Ascending aorta (tissue), 2 donors: ENCODE measurements around the gene UTS2R. TPM values are rescaled to one million over a fixed set of nuclear protein-coding genes. Genes with fewer than 3 reads are reported as not detected.

Source experiments
- DNase-seq, 2 donors: peaks; one replicate each; pipeline ENCODE4 v3.0.0-alpha.2; 2019; ENCODE audit warnings: low spot score in 2 of 2
- H3K27ac ChIP-seq, 2 donors: fragments of 200-600 bp; sonication (generic); one replicate each; pipeline ENCODE4 v1.5.1; 2016 to 2017; ENCODE audit warnings: mild to moderate bottlenecking in 1 of 2
- H3K27me3 ChIP-seq: fragments of 200-600 bp; sonication (generic); one replicate; pipeline ENCODE4 v1.5.1; 2017
- H3K36me3 ChIP-seq, 2 donors: fragments of 200-600 bp; sonication (generic); one replicate each; pipeline ENCODE4 v1.5.1; 2016
- H3K4me1 ChIP-seq, 2 donors: fragments of 200-600 bp; sonication (generic); one replicate each; pipeline ENCODE4 v1.5.1; 2016 to 2017; ENCODE audit warnings: mild to moderate bottlenecking in 1 of 2
- H3K4me3 ChIP-seq, 2 donors: fragments of 200-600 bp; sonication (generic); one replicate each; pipeline ENCODE4 v1.5.1; 2016 to 2017; ENCODE audit warnings: mild to moderate bottlenecking in 1 of 2
- H3K9me3 ChIP-seq, 2 donors: fragments of 200-600 bp; sonication (generic); one replicate each; pipeline ENCODE4 v1.5.1; 2016
- intact Hi-C: fragments of 100-400 bp; cut with DNase I; formaldehyde crosslinking; loops from one replicate; pipeline ENCODE4 v1.15.1; 2023
- total RNA-seq: library from RNA; depleted of rRNA; stranded (reverse); fragments of >200 nt; gene quantifications from one replicate; pipeline ENCODE4 v1.1.0, GENCODE V29; 2016
- TF ChIP-seq, protein P1 (sequence below), 3 experiments: fragments of 200-600 bp in 2 of 3; fragments of 450-650 bp in 1 of 3; sonication (generic) in 2 of 3; IDR thresholded peaks; one replicate each; pipeline ENCODE4 v1.5.1; 2016 to 2019; ENCODE audit warnings: antibody characterized with exemption in 3 of 3, mild to moderate bottlenecking in 1 of 3, moderate library complexity in 1 of 3

UTS2R gene
- total RNA-seq, 1 donor from 2014 or later, result not detected

DNA sequence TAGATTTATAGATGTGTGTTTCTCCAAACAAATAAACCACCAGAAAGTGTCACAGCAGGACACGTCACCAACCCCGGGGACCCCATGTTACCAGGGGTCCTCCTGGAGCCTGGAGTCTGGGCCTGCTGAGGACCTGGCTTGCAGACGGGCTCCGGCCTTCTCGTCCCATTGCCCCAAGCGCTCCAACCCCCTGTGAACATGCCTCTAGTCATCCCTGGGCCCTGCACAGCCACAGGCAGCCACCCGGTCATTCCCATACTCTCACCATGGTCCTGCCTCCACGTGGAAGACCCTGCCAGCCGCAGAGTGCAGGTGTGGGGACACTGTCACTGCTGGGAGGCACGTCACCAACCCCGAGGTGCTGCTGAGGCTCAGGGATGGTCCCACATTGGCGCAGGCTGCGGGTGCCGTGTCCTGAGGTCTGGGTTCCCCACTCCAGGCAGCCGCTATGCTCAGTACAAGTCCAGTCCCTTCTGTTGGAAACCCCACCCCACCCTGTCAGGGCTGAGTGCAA lies 42.5 kb upstream of the UTS2R start:
- H3K4me3 ChIP-seq, result no peak overlapping the region
- TF ChIP-seq, protein P1, sequence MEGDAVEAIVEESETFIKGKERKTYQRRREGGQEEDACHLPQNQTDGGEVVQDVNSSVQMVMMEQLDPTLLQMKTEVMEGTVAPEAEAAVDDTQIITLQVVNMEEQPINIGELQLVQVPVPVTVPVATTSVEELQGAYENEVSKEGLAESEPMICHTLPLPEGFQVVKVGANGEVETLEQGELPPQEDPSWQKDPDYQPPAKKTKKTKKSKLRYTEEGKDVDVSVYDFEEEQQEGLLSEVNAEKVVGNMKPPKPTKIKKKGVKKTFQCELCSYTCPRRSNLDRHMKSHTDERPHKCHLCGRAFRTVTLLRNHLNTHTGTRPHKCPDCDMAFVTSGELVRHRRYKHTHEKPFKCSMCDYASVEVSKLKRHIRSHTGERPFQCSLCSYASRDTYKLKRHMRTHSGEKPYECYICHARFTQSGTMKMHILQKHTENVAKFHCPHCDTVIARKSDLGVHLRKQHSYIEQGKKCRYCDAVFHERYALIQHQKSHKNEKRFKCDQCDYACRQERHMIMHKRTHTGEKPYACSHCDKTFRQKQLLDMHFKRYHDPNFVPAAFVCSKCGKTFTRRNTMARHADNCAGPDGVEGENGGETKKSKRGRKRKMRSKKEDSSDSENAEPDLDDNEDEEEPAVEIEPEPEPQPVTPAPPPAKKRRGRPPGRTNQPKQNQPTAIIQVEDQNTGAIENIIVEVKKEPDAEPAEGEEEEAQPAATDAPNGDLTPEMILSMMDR (IDR thresholded peaks at IDR 0.05), result no peak
- H3K36me3 ChIP-seq, result no peaks in the 10 kb centered on the region
- H3K4me1 ChIP-seq, result peaks cover 5 to 13% of the 10 kb centered on the region in 2 donors
- DNase-seq, result no peak
- intact Hi-C loops, result no loop called here
- no peaks in the 10 kb centered on the region for H3K9me3 ChIP-seq
- H3K27me3 ChIP-seq, result no peaks in the 10 kb centered on the region
- no peak overlapping the region for H3K27ac ChIP-seq

DNA sequence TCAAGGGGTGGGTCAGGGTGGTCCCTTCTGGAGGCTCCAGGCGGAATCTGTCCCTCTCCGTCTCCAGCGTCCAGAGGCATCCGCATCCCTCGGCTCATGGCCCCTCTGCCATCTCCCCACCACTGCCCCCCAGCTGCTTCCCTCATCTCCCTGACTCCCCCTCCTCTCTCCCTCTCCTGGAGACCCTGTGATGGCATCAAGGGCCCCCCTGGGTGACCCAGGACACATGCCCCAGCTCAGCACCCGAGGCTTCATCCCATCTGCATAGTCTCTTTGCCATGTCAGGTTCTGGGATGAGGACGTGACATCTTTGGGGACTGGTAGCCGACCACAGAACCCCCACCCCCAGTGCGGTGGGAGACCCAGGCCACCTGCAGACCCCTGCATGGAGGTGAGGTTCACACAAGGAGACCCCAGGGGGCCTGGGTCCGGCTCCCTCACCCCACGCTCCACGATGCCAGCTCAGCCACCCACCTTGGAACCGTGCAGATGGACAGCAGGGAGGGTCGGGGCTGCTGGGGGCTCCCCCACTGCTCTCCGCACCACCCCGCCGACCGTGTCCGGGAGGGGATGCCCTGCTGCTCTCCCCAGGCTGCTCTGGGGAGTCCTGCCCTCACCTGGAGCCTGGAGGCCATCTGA lies 41.8 kb upstream of the UTS2R start:
- no peaks in the 10 kb centered on the region for H3K9me3 ChIP-seq
- TF ChIP-seq, protein P1 (IDR thresholded peaks at IDR 0.05), result no peak
- intact Hi-C loops, result no loop called here
- H3K4me3 ChIP-seq, result no peak overlapping the region
- DNase-seq, result no peak
- H3K27me3 ChIP-seq, result no peaks in the 10 kb centered on the region
- peaks cover 8 to 21% of the 10 kb centered on the region in 2 donors for H3K4me1 ChIP-seq
- H3K27ac ChIP-seq, result no peak overlapping the region
- H3K36me3 ChIP-seq, result no peaks in the 10 kb centered on the region

DNA sequence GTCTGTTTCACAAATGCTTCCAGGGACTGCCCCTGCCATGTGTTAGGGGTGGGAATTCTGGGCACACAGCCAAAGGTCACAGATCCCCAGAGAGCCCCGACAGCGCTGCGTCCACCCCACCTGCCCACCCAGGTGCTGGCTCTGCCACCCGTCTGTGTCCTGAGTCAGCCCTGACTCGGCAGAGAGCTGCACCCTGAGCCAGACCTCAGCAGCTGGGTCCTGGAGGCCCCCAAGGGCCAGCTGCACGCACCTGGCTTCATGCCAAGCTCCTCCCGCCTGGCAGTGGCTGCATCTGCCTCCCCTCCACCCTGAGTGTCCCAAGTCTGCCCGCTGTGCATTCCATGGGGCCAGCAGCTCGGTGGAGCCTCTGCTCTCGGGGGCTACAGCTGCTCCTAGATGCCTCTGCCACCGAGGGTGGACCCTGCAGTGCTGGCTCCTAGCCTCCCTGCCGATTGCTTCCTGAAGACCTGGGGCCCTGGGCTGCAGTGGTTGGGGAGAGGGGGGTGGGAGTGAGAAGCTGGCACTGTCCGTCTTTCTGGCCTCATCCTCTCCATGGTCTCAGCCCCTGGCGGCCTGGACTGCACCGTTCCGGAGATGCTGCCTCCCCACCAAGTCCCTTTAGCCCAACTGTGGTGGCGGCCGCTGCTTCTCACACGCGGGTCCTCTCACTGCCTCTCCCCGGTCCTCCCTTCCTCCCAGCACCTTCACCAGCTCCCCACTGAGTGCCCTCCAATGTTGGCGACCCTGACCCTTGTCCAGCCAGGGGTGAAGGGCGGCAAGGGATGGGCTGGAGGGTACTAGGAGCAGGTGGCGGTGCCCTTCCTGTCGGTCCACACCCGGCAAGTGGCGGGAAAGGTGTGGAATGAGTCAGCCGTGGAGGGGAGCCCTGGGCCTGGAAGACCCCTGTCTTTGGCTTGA lies 41.0 kb upstream of the UTS2R start:
- Histone ChIP-seq H3K27ac (no peak overlapping the region), H3K27me3 (no peaks in the 10 kb centered on the region), H3K9me3 (no peaks in the 10 kb centered on the region), H3K4me3 (no peak overlapping the region), H3K36me3 (no peaks in the 10 kb centered on the region), H3K4me1 (peaks cover 13 to 25% of the 10 kb centered on the region in 2 donors)
- TF ChIP-seq, protein P1 (IDR thresholded peaks at IDR 0.05), result no peak
- DNase-seq, result no peak
- intact Hi-C loops, result no loop called here

DNA sequence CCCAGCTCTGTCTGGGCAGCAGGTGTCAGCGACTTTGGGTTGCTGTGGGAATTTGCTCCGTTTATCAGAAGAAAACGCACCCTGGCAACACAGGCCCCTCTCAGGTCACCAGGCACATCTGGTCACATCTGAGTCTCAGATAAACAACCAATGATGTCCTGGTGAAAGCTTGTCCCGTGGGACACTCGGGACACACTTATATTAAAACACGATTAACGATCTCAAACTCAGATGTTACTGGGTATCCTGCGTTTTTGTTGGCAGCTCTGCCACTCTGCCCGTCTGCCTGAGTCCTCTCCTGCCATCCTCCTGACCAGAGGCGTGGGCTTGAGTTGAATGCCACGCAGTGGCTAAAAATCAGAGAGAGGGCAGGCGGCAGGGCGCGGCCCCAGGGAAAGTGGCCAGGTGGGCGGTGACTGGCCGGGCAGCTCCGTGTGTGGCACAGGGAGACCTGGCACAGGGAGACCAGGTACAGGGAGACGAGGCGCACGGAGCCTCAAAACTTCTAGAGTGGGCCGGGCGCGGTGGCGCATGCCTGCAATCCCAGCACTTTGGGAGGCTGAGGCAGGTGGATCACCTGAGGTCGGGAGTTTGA lies 40.1 kb upstream of the UTS2R start:
- no peaks in the 10 kb centered on the region for H3K27me3 ChIP-seq
- no peaks in the 10 kb centered on the region for H3K9me3 ChIP-seq
- TF ChIP-seq, protein P1 (IDR thresholded peaks at IDR 0.05), result no peak
- H3K36me3 ChIP-seq, result no peaks in the 10 kb centered on the region
- no peak overlapping the region for H3K27ac ChIP-seq
- no peak for DNase-seq
- intact Hi-C loops, result no loop called here
- H3K4me3 ChIP-seq, result no peak overlapping the region
- peaks cover 13 to 25% of the 10 kb centered on the region in 2 donors for H3K4me1 ChIP-seq

DNA sequence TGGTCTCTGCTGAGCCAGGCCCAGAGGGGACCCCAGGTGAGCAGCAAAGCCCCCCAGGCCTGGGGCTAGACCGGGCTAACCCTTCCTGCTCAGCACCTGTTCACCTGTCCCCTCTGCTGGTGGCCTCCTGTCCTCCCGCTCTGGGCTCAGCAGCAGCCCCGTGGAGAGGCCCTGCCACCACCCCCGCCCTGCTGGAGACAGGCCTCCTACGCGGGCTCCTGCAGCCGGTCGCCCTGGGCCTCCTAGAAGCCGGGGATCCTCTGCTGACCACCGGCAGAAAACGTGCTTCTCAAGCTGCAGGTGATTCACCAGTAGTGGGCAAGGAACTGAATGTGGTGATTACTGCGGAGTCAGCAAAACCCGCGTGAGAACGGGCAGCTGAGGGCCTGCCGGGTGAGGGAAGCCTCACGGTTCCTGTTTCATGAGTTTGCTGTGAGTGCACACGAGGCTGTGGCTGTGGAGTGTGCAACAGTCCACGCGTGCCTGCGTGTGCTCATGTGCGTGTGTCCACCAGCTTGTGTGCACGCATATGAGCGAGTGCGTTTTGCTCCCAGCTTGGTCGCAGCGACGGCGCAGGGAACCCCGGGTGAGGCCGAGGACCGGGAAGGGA lies 38.8 kb upstream of the UTS2R start:
- Histone ChIP-seq H3K27me3 (no peaks in the 10 kb centered on the region), H3K9me3 (no peaks in the 10 kb centered on the region), H3K36me3 (no peaks in the 10 kb centered on the region), H3K4me3 (peak overlapping the region; percentile 40 to 69), H3K4me1 (peaks cover 13 to 25% of the 10 kb centered on the region in 2 donors), H3K27ac (no peak overlapping the region)
- peak in 1 of 2 donors; percentile 36 for DNase-seq
- TF ChIP-seq, protein P1 (IDR thresholded peaks at IDR 0.05), result no peak
- intact Hi-C loops, result no loop called here
